ENCODE data around the gene TNNC2. TPM values are rescaled to one million over a fixed set of nuclear protein-coding genes. Genes with fewer than 3 reads are reported as not detected.

The TNNC2 gene
- total and polyA plus RNA-seq, 2 of the 13 experiments (the other 11 are each of a cell fraction or from before 2014, with no cell fraction given): 1.8 to 4.7 TPM

DNA sequence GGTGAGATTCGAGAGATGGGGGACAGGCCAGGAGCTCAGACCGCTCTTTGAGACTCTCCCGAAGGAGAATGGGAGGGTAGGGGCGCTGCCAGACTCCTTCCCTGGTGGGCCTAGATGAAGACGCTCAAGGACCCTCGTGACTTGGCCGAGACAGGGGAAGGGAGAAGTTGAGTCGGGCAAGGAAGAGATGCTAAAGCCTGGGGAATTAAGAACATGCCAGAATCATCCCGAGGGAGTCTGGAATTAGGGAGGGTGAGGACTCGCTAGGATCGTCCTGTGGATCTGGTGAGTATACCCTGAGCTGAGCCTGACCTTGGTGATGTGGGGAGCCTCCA is 14.1 kb downstream of the TNNC2 start:
- 26% methylated on average over 11 of the region's 11 CpGs for WGBS (ENCODE audit: low lambda C conversion rate)
- Histone ChIP-seq H3K4me3 (replicated peaks in 1 of 3; ENCODE audit: insufficient read depth in 1 of 3, low read depth in 2 of 3, low read length in 3 of 3) (peak overlapping the region; percentile 67 to 83 (median 81)), H3K9me3 (ENCODE audit: low read length) (no peaks in the 10 kb centered on the region), H3K27me3 (ENCODE audit: control insufficient read depth in 1 of 2, insufficient read depth in 2 of 2, low read length in 2 of 2) (no peaks in the 10 kb centered on the region), H3K36me3 (replicated peaks in 1 of 2; ENCODE audit: control insufficient read depth in 1 of 2, insufficient read depth in 2 of 2, low read length in 2 of 2) (peaks cover 16 to 43% of the 10 kb centered on the region in 2 experiments), H3K9ac (ENCODE audit: insufficient read depth, low read depth, low read length) (peak overlapping the region; percentile 79), H3K4me1 (ENCODE audit: insufficient read depth, low read length) (peaks cover 30% of the 10 kb centered on the region), H4K20me1 (ENCODE audit: insufficient read depth, low read length) (no peaks in the 10 kb centered on the region), H3K4me2 (ENCODE audit: low read depth, low read length) (peak overlapping the region; percentile 78), H3K79me2 (ENCODE audit: insufficient read depth, low read length) (peaks cover 15% of the 10 kb centered on the region), H2AFZ (ENCODE audit: low read length) (no peak overlapping the region), H3K27ac (ENCODE audit: extremely low read length, insufficient read depth, low read length) (peak overlapping the region; percentile 66)
- in situ Hi-C loops (cut with HindIII; ENCODE audit: extremely low pct_ligation_motif_present, low pct_unique_long_range_greater_than_20kb) (no loop called here), intact Hi-C loops (cut with micrococcal nuclease; ENCODE audit: unreplicated experiment) (no loop called here)
- ATAC-seq: peak; percentile 11
- DNase-seq (ENCODE audit: low spot score): no peak
- BruUV-seq (replicated peaks): TSS peak; percentile 69
- POLR2A ChIA-PET: interaction anchor here (1.1 kb wide), 1 partner anchor 68 kb away, joined by 5 read pairs; the partner anchor contains the start of gene ZSWIM1
- FAIRE-seq: no peak
- CTCF ChIA-PET (ENCODE audit: low intra/inter-chr PET ratio, low total read pairs): no interaction called here
- TF ChIP-seq, protein P1, sequence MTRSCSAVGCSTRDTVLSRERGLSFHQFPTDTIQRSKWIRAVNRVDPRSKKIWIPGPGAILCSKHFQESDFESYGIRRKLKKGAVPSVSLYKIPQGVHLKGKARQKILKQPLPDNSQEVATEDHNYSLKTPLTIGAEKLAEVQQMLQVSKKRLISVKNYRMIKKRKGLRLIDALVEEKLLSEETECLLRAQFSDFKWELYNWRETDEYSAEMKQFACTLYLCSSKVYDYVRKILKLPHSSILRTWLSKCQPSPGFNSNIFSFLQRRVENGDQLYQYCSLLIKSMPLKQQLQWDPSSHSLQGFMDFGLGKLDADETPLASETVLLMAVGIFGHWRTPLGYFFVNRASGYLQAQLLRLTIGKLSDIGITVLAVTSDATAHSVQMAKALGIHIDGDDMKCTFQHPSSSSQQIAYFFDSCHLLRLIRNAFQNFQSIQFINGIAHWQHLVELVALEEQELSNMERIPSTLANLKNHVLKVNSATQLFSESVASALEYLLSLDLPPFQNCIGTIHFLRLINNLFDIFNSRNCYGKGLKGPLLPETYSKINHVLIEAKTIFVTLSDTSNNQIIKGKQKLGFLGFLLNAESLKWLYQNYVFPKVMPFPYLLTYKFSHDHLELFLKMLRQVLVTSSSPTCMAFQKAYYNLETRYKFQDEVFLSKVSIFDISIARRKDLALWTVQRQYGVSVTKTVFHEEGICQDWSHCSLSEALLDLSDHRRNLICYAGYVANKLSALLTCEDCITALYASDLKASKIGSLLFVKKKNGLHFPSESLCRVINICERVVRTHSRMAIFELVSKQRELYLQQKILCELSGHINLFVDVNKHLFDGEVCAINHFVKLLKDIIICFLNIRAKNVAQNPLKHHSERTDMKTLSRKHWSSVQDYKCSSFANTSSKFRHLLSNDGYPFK (CRISPR knock-in tag; IDR thresholded peaks at IDR 0.05; ENCODE audit: borderline replicate concordance): 0 out of 2 replicates have a peak, but pooled peaks have one; percentile 2
- TF ChIP-seq ETV6 (CRISPR knock-in tag; conservative IDR thresholded peaks at IDR 0.05) (no peak), ZNF777 (CRISPR knock-in tag; IDR thresholded peaks at IDR 0.05) (0 out of 2 replicates have a peak, but pooled peaks have one; percentile 7), ZNF547 (CRISPR knock-in tag; IDR thresholded peaks at IDR 0.05) (0 out of 2 replicates have a peak, but pooled peaks have one; percentile 28), ZNF563 (CRISPR knock-in tag; IDR thresholded peaks at IDR 0.05) (peak; percentile 34; the same call in 1 of the 2 replicates), MEIS2 (CRISPR knock-in tag; IDR thresholded peaks at IDR 0.05) (0 out of 2 replicates have a peak, but pooled peaks have one; percentile 29), GTF3A (CRISPR knock-in tag; conservative IDR thresholded peaks at IDR 0.05) (0 out of 2 replicates have a peak, but pooled peaks have one; percentile 30), FOXM1 (CRISPR knock-in tag; IDR thresholded peaks at IDR 0.05) (no peak), TEAD3 (CRISPR knock-in tag; optimal IDR thresholded peaks at IDR 0.05; ENCODE audit: borderline replicate concordance) (peak; percentile 6), ZNF775 (CRISPR knock-in tag; IDR thresholded peaks at IDR 0.05; ENCODE audit: borderline replicate concordance) (0 out of 2 replicates have a peak, but pooled peaks have one; percentile 74), ZNF556 (CRISPR knock-in tag; IDR thresholded peaks at IDR 0.05; ENCODE audit: borderline replicate concordance) (0 out of 2 replicates have a peak, but pooled peaks have one; percentile 11)
- TF ChIP-seq, protein P2, sequence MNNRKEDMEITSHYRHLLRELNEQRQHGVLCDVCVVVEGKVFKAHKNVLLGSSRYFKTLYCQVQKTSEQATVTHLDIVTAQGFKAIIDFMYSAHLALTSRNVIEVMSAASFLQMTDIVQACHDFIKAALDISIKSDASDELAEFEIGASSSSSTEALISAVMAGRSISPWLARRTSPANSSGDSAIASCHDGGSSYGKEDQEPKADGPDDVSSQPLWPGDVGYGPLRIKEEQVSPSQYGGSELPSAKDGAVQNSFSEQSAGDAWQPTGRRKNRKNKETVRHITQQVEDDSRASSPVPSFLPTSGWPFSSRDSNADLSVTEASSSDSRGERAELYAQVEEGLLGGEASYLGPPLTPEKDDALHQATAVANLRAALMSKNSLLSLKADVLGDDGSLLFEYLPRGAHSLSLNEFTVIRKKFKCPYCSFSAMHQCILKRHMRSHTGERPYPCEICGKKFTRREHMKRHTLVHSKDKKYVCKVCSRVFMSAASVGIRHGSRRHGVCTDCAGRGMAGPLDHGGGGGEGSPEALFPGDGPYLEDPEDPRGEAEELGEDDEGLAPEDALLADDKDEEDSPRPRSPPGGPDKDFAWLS (CRISPR knock-in tag; IDR thresholded peaks at IDR 0.05; ENCODE audit: borderline replicate concordance): 0 out of 2 replicates have a peak, but pooled peaks have one; percentile 7
- TF ChIP-seq, protein P3, sequence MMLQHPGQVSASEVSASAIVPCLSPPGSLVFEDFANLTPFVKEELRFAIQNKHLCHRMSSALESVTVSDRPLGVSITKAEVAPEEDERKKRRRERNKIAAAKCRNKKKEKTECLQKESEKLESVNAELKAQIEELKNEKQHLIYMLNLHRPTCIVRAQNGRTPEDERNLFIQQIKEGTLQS (CRISPR knock-in tag; IDR thresholded peaks at IDR 0.05): 0 out of 2 replicates have a peak, but pooled peaks have one; percentile 6
- TF ChIP-seq, protein P4, sequence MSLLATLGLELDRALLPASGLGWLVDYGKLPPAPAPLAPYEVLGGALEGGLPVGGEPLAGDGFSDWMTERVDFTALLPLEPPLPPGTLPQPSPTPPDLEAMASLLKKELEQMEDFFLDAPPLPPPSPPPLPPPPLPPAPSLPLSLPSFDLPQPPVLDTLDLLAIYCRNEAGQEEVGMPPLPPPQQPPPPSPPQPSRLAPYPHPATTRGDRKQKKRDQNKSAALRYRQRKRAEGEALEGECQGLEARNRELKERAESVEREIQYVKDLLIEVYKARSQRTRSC (CRISPR knock-in tag; IDR thresholded peaks at IDR 0.05; ENCODE audit: low read depth): 0 out of 2 replicates have a peak, but pooled peaks have one; percentile 75
- TF ChIP-seq, protein P5, sequence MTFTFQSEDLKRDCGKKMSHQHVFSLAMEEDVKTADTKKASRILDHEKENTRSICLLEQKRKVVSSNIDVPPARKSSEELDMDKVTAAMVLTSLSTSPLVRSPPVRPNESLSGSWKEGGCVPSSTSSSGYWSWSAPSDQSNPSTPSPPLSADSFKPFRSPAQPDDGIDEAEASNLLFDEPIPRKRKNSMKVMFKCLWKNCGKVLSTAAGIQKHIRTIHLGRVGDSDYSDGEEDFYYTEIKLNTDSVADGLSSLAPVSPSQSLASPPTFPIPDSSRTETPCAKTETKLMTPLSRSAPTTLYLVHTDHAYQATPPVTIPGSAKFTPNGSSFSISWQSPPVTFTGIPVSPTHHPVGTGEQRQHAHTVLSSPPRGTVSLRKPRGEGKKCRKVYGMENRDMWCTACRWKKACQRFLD (CRISPR knock-in tag; IDR thresholded peaks at IDR 0.05; ENCODE audit: borderline replicate concordance): 0 out of 2 replicates have a peak, but pooled peaks have one; percentile 42
